GM18873 (cell line): Measurements from ENCODE around the gene NSMCE3.

Source experiments
- ATAC-seq: cut with Tn5 transposase; IDR thresholded peaks from one replicate; pipeline ENCODE4 v1.9.1; 2021; ENCODE audit warnings: mild to moderate bottlenecking, moderate library complexity, moderate number of reproducible peaks; ENCODE audit not compliant: unreplicated experiment, low FRiP score

NSMCE3 gene

GRCh38 chr15:29269485-29270168 is at the start of gene NSMCE3:
NSMCE3 (minus strand) TSS chr15:29269822; CDS start chr15:29269705, 117 bp downstream.
- ATAC-seq, result peak; percentile 84

DNA sequence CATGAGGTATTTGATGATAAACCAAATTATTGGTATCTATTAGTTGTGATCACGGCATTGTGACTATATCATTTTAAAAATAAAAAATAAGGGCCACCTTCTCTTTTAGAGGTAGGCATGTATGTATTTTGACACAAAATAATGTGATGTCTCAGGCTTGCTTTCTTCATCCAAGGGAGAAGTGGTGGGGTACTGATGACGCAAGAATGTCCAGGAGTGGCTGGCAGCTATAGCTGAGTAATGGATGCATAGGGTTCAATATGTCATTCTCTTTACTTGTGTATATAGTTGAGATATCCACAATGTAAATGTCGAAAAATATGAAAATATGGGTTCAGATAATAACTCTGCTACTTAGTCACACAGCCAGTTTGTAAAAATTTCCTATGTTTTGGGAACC is 46.8 kb upstream of the NSMCE3 start:
- no peak for ATAC-seq

DNA sequence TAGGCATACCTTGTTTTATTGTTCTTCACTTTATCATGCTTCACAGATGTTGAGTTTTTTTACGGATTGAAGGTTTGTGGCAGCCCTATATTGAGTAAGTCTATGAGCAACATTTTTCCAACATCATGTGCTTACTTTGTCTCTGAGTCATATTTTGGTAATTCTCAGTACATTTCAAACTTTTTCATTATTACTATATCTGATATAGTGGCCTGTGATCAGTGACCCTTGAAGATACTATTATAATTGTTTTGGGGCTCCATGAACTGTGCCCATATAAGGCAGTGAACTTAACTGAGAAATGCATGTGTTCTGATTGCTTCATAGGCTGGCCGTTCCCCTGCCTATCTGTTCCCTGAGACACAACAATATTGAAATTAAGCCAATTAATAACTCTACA is 42.8 kb upstream of the NSMCE3 start:
- ATAC-seq, result no peak

DNA sequence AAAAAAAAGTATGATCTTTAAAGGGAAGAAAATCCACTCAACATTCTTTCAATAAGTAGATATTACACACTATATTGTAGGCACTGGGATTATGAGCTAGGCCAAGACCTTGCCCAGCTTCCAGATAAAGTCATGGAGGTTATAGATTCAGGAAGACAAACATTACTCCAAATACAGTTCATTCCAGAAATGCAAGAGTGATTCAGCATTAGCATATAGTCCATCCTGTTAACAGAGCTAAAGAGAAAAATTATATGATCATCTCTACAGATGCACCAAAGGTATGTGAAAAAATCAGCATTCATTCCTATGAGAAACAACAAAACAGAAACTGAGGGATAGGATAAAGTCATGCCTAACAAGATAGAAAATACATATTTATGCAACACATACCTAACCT is 42.1 kb upstream of the NSMCE3 start:
- ATAC-seq, result no peak

DNA sequence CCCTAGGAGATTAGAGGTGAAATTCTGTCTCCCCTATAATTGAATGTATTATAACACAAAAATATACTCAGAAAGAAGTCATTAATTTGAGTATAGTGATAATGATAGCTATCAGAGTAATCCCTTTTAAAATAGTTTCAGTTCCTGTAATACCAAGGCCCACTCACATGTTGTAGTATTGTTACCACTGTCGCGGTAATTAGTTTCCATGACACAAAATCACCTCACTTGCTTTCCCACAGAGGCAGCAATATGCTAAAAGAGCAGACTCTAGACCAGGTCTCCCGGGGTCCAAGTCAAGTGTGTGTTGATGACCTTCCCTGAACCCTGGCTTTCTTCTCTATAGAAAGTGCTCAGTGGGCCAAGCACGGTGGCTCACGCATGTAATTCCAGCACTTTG is 39.5 kb upstream of the NSMCE3 start:
- no peak for ATAC-seq

DNA sequence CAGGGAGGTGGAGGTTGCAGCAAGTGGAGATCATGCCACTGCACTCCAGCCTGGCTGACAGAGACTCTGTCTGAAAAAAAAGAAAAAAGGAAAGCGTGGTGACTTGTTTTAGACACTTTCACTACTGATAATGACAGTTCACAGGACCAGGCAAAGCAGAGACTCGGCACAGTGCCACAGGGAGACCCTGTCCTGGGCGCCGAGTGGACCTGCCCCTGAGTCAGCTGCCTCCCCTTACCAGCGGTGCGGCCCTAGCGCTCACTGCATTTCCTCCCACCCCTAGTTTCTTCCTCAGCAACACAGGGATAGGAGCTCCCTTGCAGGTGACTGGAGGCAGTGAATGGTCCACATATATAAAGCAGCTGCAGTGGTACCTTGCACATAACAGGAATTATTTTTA is 38.7 kb upstream of the NSMCE3 start:
- no peak for ATAC-seq

DNA sequence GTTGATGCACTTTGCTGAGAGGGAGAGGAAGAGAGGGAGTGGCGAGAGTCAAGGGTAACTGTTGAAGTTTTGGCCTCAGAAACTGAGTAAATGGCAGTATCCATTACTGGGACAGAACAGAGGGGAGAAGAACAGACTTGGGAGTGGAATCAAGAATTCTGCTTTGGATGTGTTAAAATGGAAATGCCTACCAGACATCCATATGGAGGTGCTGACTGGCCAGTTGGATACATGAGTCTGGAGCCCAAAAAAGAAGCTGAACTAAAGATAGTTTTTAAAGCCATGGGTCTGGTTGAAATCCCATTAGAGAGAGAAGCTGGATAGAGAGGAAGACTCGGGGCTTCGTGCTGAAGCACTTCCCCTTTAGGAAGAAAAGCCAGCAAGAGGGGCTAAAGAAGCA is 35.9 kb upstream of the NSMCE3 start:
- ATAC-seq, result no peak

DNA sequence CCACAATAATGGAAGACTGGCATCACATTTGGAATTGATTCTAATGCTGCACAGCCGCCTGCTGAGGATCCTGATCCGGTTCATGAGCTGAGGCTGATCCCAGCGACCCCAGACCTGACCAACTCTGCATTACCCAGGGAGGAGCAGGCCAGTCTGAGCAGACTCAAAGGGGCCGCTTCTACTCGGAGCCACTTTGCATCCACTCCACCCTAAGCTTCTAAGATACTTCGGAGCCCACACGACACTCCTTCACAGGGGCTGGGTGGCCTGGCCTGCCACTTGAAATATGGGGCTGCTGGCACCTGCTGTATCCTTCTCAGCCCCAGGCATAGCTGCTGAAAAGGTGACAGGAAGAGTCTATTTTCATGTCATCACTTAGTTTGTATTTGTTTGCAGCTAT is 33.2 kb upstream of the NSMCE3 start:
- ATAC-seq, result no peak

DNA sequence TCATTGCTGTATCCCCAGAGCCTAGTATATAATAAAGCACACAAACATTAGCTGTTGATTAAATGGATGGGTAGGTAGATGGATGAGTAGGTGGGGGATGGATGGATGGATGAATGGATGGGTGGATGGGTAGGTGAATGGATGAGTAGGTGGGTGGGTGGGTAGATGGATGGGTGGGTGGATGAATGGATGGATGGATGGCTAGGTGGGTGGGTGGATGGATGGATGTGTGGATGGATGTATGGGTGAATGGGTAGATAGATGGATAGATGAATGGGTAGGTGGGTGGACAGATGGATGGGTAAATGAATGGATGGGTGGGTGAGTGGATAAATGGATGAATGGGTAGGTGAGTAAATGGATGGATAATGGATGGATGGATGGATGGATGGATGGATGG is 30.2 kb upstream of the NSMCE3 start:
- no peak for ATAC-seq

DNA sequence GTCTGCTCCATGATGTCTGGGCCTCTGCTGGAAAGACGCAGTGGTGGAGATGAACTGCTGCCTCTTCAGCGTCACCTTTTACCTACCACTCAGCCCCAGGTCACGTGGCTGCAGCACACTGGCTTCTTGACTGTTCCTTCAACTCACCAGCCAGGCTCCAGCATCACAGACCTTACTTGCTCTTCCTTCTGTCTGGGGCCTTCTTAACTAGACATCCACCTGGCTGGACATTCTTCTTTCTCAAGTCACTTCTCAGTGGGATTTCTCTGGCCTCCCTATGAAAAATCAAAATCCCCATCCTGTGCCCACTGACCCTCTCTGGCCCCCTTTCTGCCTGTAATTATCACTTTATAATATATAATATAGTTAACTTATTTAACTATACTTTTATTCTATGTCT is 29.7 kb upstream of the NSMCE3 start:
- no peak for ATAC-seq

DNA sequence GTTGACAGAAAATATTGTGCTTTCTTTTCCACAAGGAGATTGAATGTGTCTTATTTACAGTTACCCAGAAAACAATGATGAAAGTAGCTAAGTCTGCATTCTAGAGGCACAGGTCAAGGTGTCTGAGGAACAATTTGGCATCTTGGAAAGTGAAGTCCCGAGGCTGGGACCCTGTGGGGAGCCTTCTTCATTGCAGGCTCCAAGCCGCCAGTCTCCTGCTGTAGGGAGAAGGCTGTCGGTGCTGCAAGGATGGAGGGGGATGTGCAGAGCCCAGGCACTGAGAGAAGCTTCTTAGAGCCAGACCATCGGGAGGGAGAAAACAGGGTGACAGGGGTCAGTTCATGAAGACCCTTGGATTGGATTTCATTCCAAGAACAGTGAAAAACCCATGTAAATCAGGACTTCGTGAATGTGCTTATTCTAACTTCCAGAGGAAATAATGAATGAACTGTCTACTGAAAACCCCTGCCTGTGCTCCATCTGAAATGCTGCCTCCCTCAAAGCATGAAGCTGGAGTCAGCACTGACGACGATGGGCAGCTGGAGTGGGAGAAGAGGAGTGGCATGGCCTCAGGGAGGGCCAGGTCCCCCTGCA is 25.2 kb upstream of the NSMCE3 start:
- no peak for ATAC-seq

GRCh38 chr15:29291067-29291845 is 21.6 kb upstream of the NSMCE3 start:
- ATAC-seq, result no peak

- ATAC-seq, result no peak
These were observed 19.6 kb upstream of the NSMCE3 start for GRCh38 chr15:29289173-29289572.

DNA sequence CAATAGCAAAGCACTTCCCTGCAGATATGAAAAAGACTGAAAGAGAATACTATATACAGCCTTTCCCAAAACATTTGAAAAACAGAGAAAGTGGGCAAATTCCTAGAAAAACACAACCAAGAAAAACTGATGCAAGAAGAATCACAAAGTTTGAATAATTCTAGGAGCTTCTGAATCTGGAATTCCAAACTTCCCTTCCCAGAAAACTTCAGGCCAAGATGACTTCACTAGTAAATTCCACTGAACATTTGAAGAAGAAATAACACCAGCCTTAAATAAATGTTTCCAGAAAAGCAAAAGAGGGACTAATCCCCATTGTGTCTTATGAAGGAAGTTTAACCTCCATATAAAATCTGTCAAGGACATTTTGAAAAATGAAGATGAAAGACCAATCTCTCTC is 15.8 kb upstream of the NSMCE3 start:
- no peak for ATAC-seq

GRCh38 chr15:29283381-29283780 is 13.8 kb upstream of the NSMCE3 start:
- ATAC-seq, result no peak

DNA sequence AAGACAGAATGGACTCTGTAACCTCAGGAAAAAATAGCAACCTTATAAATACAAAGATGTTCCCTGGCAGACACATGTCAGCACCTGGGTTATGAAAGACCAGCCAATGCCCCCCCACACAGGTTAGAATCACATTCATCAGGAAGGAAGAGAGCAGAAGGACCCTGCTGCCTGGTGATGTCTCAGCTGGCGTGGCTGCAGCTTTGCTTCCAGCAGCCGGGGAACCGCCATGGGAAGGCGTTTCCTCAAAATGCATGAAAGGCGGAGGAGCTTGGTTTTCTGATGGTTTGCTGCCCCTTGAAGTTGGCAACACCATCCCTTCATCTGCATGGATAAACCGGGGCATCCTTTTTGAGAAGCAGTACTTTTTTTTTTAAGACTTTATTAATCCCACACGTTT is 10.9 kb upstream of the NSMCE3 start:
- ATAC-seq, result no peak

GRCh38 chr15:29278436-29279105 is 8.9 kb upstream of the NSMCE3 start:
- ATAC-seq, result no peak

- ATAC-seq, result no peak
These were observed 6.7 kb upstream of the NSMCE3 start for GRCh38 chr15:29276366-29276765.

- no peak for ATAC-seq
These were observed 6.2 kb upstream of the NSMCE3 start for GRCh38 chr15:29275855-29276254.

DNA sequence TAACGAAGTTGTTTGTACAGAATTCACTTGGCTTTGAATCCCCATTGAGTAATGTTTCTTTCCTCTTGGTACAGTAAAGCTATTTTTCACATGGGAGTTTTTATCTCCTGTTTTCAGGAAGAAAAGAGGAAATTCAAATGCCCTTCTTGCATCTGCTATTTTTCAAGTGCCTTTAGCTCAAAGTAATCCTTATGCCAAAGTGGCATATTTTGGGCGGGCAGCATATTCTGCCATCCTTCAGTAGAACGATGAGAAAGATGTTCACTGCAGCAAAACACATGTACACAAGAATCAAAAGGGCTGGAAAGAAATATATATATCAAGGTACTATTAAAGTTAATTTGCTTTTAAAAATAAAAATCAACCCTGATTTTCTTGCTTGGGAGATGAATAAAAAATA is 5.3 kb upstream of the NSMCE3 start:
- ATAC-seq, result no peak

DNA sequence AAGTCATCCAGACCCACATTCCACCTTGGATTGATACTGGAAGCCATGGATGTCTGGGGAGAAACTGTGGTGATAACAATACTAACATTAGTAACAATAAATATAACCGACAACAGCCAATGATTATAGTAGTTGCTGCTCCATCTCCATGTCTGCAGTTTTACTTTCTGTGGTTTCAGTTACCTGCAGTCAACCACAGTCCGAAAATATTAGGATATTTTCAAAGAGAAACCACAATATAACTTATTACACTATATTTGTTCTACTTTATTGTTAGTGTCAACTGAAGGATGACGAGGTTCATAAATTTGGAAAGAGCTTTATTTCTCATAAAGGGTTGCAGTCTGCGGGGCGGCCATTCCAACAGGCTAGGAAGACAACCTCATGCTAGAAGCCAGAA is 2.6 kb upstream of the NSMCE3 start:
- ATAC-seq, result no peak
